HTR-8/SVneo (cell line): ENCODE measurements around the gene WIPI1.

Experiments used
- DNase-seq: peaks from one replicate; pipeline ENCODE4 v3.0.0; 2011; ENCODE audit warnings: low spot score, mixed read lengths; ENCODE audit not compliant: insufficient read length
- FAIRE-seq: peaks from 2 replicates; lab custom pipeline; 2011; peaks lifted over from hg19 to GRCh38; lab: Jason Lieb, UNC

Gene WIPI1

DNA sequence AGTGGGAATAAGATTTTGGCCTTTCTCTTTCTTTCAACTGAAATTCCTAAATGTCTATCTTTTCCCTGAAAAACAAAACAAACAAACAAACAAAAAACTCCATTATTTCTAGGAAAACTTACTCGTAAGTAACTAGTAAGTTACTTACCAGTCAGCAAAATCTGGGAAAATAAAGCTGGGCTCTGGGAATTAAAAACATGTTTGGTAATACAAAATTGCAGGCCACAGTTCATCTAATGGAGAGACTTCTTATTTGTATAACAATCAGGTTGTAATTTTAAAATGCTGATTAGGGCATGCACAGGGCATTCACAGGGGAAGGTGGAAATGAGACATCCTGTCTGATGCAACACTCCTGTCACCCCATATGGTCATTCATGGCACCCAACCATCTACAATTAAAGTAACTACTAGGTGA lies 3.8 kb upstream of the WIPI1 start:
- DNase-seq: no peak
- FAIRE-seq: no peak

- DNase-seq: no peak
- no peak for FAIRE-seq
Measured at GRCh38 chr17:68460715-68461114, 3.4 kb upstream of the WIPI1 start.

- FAIRE-seq: no peak
Measured at GRCh38 chr17:68460146-68460545, 2.9 kb upstream of the WIPI1 start.

DNA sequence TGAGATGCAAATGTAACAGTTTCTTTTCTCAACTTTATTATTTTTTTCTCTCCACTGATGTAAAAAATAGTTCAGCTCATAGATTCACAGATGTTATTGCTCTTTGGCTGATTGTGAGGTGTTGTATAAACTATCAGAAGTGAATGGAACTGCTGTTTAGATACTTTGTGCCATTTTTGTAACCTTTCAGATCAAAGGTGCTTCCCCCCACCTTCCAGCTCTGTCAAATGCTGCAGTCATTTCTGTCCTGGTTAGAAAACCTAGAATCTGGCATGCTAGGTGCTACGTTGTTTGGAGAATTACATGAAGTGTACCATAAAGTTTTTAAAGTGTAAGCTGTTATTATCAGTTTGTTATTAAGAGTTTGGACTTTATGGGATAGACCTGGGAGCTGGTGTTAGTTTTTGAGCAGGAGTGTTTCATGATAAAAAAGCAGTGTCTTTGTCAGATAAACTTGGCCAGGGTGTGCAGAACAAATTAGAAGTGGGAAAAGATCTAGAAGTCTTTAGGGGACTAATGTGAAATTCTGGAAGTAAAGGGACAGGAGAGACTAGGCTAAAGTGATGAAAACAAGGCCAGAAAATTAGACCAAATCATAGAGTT lies 1.8 kb upstream of the WIPI1 start:
- no peak for DNase-seq
- no peak for FAIRE-seq

More at GRCh38 chr17:68460146-68460545, 2.9 kb upstream of the WIPI1 start:
- DNase-seq: no peak

DNA sequence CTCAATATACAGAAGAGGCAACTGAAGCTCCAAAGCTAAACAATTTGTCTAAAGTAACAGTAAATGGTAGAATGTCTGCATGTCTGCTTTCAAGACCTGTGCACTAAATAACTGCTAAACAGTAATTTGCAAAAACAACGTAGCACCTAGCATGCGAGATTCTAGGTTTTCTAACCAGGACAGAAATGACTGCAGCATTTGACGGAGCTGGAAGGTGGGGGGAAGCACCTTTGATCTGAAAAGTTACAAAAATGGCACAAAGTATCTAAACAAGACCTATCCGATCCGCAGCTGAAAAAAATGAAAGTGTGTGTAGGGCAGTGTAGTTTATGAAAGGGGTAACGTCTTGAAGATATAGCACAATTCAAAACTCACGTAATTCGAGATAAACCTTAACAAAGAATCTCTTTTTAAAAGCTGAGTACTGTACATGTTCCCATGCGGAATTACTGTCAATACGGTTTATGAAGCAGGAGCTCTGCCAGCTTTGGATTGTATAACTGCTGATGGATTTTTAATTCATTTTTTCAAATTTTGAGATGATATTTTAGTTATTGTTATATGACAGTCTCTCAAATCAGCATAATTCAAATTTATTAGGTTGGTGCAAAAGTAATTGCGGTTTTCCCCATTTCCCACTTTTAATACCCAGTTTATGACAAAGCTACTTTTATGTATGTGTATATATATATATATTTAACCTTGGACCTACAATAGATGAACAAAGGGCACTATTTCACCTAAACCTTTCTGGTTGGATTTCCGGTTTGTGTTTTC lies 1.2 kb upstream of the WIPI1 start:
- DNase-seq (no peak), FAIRE-seq (no peak)

GRCh38 chr17:68457539-68458259 lies 403 bp upstream of the WIPI1 start:
- DNase-seq (peak; percentile 98), FAIRE-seq (peak; percentile 98)

DNA sequence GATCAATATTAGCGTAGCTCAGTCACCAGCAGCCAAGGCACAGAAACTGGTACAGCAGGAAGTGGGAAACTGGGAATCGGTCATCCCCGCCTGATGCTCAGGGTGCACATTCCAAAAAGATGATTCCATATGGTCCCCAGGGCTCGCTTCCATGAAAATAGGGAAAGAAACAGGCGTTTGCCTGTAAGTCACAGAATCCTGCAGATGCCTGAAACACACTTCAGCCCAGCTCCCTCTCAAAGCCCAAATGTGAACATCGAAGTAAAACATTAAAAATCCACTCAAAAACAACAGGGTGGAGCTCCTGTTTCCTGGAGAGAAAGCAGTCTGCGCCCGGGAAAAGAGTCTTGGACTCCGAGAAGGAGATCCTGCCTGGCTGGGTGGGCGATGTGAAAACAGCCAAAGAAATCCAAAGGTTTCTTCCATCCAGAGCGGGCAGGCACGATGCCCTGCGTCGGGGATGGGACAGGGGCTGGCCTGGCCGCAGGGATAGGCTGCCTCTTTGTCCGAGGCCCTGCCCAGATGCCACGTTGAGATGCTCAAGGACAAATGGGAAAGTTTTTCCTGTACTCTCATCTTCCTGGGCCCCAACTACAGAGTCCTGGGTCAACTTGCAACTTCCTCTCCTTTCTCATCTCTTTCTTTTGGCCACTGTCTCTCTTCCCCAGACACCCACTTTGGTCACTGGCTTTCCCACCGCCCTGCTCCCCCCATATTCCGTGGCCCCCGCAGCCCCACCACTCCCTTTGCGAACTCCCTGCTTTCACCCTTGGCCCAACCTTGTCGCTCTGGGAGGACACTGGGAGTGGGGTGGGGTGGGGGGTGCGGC lies 743 bp downstream of the WIPI1 start:
- DNase-seq: peak; percentile 89
- peak; percentile 90 for FAIRE-seq

- peak; percentile 44 for FAIRE-seq
- no peak for DNase-seq
Measured at GRCh38 chr17:68455901-68456338, 1.4 kb downstream of the WIPI1 start.

DNA sequence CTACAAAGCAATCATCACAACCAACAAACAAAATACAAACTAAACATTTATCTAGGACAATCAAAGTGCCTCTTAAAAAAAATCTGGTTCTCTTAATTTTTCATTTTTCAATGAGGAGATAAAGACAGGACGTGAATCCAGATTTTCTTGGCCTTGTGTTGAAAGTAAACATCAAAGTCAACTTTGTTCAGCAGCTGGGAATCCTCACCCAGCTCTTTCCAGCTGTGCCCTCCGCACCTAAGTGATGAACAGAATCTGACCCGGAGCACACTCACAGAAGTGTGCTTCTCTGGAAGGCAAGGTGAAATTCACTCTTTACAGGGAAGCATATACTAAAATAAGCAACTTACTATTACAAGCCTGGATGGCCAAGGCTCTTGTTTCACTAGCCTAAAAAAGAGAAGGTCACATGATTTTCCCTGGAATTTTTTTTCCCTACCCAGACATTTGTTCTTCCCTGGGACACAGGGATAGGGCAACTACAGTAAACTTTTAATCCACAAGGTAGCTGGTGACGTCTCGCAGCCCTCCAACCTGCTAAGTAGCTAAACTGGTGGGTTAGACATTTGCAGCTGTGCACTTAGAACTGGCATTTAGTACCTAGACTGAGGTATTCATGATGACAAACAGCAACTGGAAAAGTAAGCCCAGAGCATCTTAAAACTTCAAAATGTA lies 3.2 kb downstream of the WIPI1 start:
- no peak for FAIRE-seq
- no peak for DNase-seq

- DNase-seq (no peak), FAIRE-seq (no peak)
Measured at GRCh38 chr17:68452724-68453290, 4.5 kb downstream of the WIPI1 start.

DNA sequence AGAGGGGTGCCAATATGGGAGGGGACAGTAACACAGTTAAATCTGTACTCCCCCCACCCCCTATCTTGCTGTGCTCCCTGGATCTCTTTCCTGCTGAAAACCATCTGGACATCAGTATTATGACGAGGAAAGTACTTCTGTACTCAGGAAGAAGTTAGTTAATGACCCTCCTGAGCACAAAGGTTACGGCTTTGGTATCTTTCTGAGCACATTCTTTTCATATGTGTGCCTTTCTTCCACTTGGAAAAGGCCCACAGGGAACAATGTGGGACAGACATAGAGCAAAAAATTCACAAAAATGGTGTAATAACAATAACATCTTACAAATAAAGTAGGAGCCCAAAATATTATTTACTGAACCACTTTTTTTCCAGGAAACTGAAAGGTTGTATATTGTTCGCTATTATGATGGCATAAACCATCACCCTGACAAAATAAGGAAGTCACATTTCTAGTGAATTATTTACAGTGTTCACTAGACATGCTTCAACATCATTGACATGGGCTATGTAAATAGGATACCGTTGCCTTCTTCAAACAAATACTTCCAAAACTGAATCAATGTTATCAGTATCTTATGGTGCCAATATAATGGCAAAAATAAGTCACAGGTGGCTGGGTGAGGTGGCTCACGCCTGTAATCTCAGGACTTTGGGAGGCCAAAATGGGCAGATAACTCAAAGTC lies 5.5 kb downstream of the WIPI1 start:
- no peak for FAIRE-seq
- DNase-seq: no peak

- DNase-seq (no peak), FAIRE-seq (no peak)
Measured at GRCh38 chr17:68450801-68451200, 6.5 kb downstream of the WIPI1 start.

GRCh38 chr17:68450391-68450790 lies 6.9 kb downstream of the WIPI1 start:
- DNase-seq (no peak), FAIRE-seq (no peak)

DNA sequence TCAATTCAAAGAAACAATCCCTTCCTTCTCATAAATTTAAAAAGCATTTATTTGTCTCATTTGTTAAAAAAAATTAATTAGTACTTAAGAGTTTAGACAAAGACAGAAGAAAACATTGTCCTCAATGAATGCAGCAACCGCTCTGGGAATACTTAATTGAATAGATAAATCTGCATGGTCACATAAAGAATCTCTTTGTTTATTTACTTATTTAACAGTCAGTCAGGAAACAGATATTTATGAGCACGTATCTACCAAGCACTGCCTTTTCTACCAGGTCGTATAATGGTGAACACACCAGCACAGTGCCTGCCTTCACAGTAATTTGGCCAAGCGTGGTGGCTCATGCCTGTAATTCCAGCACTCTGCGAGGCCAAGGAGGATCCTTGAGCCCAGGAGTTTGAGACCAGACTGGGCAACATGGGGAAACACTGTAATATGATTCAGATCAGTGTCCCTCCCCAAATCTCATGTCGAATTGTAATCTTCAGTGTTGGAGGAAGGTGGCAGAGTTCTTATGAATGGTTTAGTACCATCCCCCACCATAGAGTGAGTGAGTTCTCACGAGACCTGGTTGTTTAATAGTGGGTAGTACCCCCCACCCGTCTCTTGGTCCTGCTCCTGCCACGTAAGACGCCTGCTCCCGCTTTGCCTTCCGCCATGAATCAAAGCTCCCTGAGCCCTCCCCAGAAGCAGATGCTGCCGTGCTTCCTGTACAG lies 8.1 kb downstream of the WIPI1 start:
- DNase-seq (no peak), FAIRE-seq (no peak)

DNA sequence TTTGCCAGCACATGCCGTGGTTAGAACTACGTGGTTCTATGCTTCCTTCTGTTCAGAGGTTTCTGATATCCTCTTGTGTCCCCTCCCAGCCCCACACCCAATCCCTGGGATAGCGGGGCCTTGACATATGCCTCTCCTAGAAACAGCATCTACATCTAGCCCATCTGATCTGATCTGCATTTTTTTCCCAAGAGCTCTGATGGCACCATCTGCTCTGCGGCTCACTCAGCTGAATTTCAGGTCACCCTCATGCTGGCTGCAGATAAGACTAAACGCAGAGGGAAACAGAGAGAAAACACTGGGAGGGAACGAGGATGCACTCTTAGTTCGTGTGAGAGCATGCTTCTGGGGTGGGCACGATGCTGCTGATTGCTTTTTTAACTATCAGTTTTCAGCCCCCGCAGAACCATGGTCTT lies 10.7 kb downstream of the WIPI1 start:
- DNase-seq (no peak), FAIRE-seq (no peak)

DNA sequence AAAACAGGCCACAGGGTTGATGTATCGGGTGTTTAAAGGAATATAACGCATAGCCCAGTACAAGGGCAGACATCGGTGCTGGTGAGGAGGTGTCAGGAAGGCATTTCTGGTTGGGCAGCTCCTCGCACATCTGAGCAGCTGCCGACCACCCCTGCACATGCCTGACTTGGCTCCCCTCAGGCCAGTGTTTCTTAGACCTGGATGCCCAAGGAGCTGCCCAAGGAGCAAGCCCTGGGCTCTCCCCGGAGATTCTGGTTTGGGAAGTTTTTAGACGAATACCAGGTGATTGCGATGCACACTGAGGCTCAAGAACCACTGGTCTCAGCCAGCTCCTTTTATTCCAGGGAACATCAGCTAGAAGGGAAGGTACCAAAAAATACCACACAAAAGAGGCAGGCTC lies 11.6 kb downstream of the WIPI1 start:
- no peak for FAIRE-seq
- no peak for DNase-seq

GRCh38 chr17:68443972-68444464 lies 13.3 kb downstream of the WIPI1 start:
- DNase-seq: no peak
- no peak for FAIRE-seq
